DND-41 (cell line): ENCODE results near the gene SUPT20HL2.

Experiments
- ATAC-seq: fragments of 200-7000 bp; cut with Tn5 transposase; 3 replicates; pipeline ENCODE4 v1.9.1; 2021; ENCODE audit warnings: low read depth; ENCODE audit not compliant: insufficient read depth
- DNase-seq: peaks from one replicate; pipeline ENCODE4 v3.0.0-alpha.2; 2020
- H2AFZ ChIP-seq: 2 replicates; pipeline ENCODE4 v1.6.0; 2012; ENCODE audit warnings: low read depth, low read length
- H3K27ac ChIP-seq: 2 replicates; pipeline ENCODE4 v1.5.1; 2012; ENCODE audit warnings: low read length, inconsistent platforms
- H3K27me3 ChIP-seq: fragments of 200-600 bp; sonication (generic); 2 replicates; pipeline ENCODE4 v1.6.0; 2012; ENCODE audit warnings: low read length, mild to moderate bottlenecking, inconsistent platforms; ENCODE audit not compliant: insufficient read depth, poor library complexity
- H3K36me3 ChIP-seq: 2 replicates; pipeline ENCODE4 v1.5.1; 2012; ENCODE audit warnings: low read length, inconsistent platforms; ENCODE audit not compliant: insufficient read depth
- H3K4me1 ChIP-seq: 2 replicates; pipeline ENCODE4 v1.5.1; 2012; ENCODE audit warnings: mild to moderate bottlenecking, low read length; ENCODE audit not compliant: insufficient read depth
- H3K4me2 ChIP-seq: 2 replicates; pipeline ENCODE4 v1.6.0; 2012; ENCODE audit warnings: mild to moderate bottlenecking, moderate library complexity, low read length, inconsistent platforms; ENCODE audit not compliant: insufficient read depth
- H3K4me3 ChIP-seq, 2 experiments: fragments of 200-600 bp in 1 of 2; shearing (Covaris generic) in 1 of 2; 2 replicates each; pipeline ENCODE4 v1.5.1; 2012 to 2016; ENCODE audit warnings: inconsistent platforms in 2 of 2, low read length in 2 of 2, mild to moderate bottlenecking in 2 of 2, low read depth in 1 of 2, moderate library complexity in 1 of 2
- H3K79me2 ChIP-seq: 2 replicates; pipeline ENCODE4 v1.6.0; 2012; ENCODE audit warnings: low read length, inconsistent platforms; ENCODE audit not compliant: insufficient read depth
- H3K9ac ChIP-seq: 2 replicates; pipeline ENCODE4 v1.6.0; 2012; ENCODE audit warnings: low read depth, mild to moderate bottlenecking, inconsistent platforms, low read length, moderate library complexity
- H3K9me3 ChIP-seq: 2 replicates; pipeline ENCODE4 v1.5.1; 2012; ENCODE audit warnings: low read length, moderate library complexity, mild to moderate bottlenecking, inconsistent platforms; ENCODE audit not compliant: insufficient read depth, severe bottlenecking
- H4K20me1 ChIP-seq: 2 replicates; pipeline ENCODE4 v1.6.0; 2012; ENCODE audit warnings: low read length; ENCODE audit not compliant: insufficient read depth
- EZH2 ChIP-seq: IDR thresholded peaks from 3 replicates; pipeline ENCODE4 v1.6.1; 2012; ENCODE audit warnings: borderline replicate concordance, low read depth, mild to moderate bottlenecking, moderate library complexity, low read length, inconsistent platforms; ENCODE audit not compliant: severe bottlenecking
- TF ChIP-seq, protein P1 (sequence below): IDR thresholded peaks from 2 replicates; pipeline ENCODE4 v1.5.1; 2012; ENCODE audit warnings: borderline replicate concordance, low read length, moderate library complexity, mild to moderate bottlenecking; ENCODE audit not compliant: poor library complexity, severe bottlenecking; ENCODE audit errors: extremely low read depth

The SUPT20HL2 gene

GRCh38 chrX:24282381-24283126 lies 31.3 kb downstream of the SUPT20HL2 start:
- H2AFZ ChIP-seq, result peak overlapping the region; percentile 53; the same call in 1 of the 2 replicates
- ATAC-seq, result peak; percentile 89
- H3K27me3 ChIP-seq, result no peaks in the 10 kb centered on the region
- H4K20me1 ChIP-seq, result no peaks in the 10 kb centered on the region
- peak overlapping the region; percentile 26; the same call in 1 of the 2 replicates for H3K27ac ChIP-seq
- H3K4me2 ChIP-seq, result peak overlapping the region; percentile 55
- no peaks in the 10 kb centered on the region for H3K9me3 ChIP-seq
- H3K4me1 ChIP-seq, result peaks cover 20% of the 10 kb centered on the region
- no peaks in the 10 kb centered on the region for H3K36me3 ChIP-seq
- peak; percentile 51 for DNase-seq
- TF ChIP-seq, protein P1, sequence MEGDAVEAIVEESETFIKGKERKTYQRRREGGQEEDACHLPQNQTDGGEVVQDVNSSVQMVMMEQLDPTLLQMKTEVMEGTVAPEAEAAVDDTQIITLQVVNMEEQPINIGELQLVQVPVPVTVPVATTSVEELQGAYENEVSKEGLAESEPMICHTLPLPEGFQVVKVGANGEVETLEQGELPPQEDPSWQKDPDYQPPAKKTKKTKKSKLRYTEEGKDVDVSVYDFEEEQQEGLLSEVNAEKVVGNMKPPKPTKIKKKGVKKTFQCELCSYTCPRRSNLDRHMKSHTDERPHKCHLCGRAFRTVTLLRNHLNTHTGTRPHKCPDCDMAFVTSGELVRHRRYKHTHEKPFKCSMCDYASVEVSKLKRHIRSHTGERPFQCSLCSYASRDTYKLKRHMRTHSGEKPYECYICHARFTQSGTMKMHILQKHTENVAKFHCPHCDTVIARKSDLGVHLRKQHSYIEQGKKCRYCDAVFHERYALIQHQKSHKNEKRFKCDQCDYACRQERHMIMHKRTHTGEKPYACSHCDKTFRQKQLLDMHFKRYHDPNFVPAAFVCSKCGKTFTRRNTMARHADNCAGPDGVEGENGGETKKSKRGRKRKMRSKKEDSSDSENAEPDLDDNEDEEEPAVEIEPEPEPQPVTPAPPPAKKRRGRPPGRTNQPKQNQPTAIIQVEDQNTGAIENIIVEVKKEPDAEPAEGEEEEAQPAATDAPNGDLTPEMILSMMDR, result no peak
- TF ChIP-seq EZH2, result no peak
- H3K9ac ChIP-seq, result no peak overlapping the region
- no peaks in the 10 kb centered on the region for H3K79me2 ChIP-seq
- H3K4me3 ChIP-seq, result peak overlapping the region in 1 of 2 experiments; percentile 20; a peak in 1 of 4 replicates

GRCh38 chrX:24277405-24277804 lies 36.5 kb downstream of the SUPT20HL2 start:
- Histone ChIP-seq H3K4me1 (peaks cover 8% of the 10 kb centered on the region), H3K27me3 (no peaks in the 10 kb centered on the region), H3K36me3 (no peaks in the 10 kb centered on the region), H2AFZ (no peak overlapping the region), H3K4me3 (no peak overlapping the region), H3K27ac (no peak overlapping the region), H3K9ac (no peak overlapping the region), H3K79me2 (no peaks in the 10 kb centered on the region), H3K9me3 (no peaks in the 10 kb centered on the region), H4K20me1 (no peaks in the 10 kb centered on the region), H3K4me2 (no peak overlapping the region)
- no peak for ATAC-seq
- no peak for TF ChIP-seq EZH2
- TF ChIP-seq, protein P1, result no peak
- DNase-seq, result no peak

DNA sequence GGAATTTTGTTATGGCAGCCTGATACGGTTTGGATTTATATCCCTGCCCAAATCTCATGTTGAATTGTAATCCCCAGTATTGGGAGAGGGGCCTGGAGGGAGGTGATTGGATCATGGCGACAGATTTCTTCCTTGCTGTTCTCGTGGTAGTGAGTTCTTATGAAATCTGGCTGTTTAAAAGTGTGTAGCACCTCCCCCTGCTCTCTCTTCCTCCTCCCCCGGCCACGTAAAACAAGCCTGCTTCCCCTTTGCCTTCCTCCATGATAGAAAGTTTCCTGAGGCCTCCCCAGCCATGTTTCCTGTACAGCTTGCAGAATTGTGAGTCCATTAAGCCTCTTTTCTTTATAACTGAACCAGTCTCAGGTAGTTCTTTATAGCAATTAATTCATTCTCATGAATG lies 37.9 kb downstream of the SUPT20HL2 start:
- Histone ChIP-seq H3K4me3 (no peak overlapping the region), H3K36me3 (no peaks in the 10 kb centered on the region), H4K20me1 (no peaks in the 10 kb centered on the region), H3K27me3 (no peaks in the 10 kb centered on the region), H3K27ac (no peak overlapping the region), H3K79me2 (no peaks in the 10 kb centered on the region), H3K4me1 (no peaks in the 10 kb centered on the region), H3K9me3 (no peaks in the 10 kb centered on the region), H2AFZ (no peak overlapping the region), H3K9ac (no peak overlapping the region), H3K4me2 (no peak overlapping the region)
- TF ChIP-seq EZH2, result no peak
- TF ChIP-seq, protein P1, result no peak
- no peak for ATAC-seq
- DNase-seq, result no peak
